Left kidney (tissue), 8 donors: ENCODE measurements around the gene BANK1. TPM values are rescaled to one million over a fixed set of nuclear protein-coding genes. Genes with fewer than 3 reads are reported as not detected.

Experiments
- DNase-seq: peaks from one replicate; pipeline ENCODE4 v3.0.0-alpha.2; 2013
- long read RNA-seq, 8 donors: transcript quantifications; one replicate each; lab custom pipeline, GENCODE V29; 2026
- polyA plus RNA-seq: library from polyadenylated mRNA; unstranded; fragments of 120-200 nt; gene quantifications from one replicate; pipeline ENCODE4 v1.2.1, GENCODE V29; 2013; ENCODE audit not compliant: insufficient read length

BANK1 gene, protein sequence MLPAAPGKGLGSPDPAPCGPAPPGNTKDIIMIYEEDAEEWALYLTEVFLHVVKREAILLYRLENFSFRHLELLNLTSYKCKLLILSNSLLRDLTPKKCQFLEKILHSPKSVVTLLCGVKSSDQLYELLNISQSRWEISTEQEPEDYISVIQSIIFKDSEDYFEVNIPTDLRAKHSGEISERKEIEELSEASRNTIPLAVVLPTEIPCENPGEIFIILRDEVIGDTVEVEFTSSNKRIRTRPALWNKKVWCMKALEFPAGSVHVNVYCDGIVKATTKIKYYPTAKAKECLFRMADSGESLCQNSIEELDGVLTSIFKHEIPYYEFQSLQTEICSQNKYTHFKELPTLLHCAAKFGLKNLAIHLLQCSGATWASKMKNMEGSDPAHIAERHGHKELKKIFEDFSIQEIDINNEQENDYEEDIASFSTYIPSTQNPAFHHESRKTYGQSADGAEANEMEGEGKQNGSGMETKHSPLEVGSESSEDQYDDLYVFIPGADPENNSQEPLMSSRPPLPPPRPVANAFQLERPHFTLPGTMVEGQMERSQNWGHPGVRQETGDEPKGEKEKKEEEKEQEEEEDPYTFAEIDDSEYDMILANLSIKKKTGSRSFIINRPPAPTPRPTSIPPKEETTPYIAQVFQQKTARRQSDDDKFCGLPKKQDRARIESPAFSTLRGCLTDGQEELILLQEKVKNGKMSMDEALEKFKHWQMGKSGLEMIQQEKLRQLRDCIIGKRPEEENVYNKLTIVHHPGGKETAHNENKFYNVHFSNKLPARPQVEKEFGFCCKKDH
- 2.8 TPM for polyA plus RNA-seq
- long read RNA-seq, donor 1, partial matches to known transcripts = 0 of 1 reads
- long read RNA-seq, donor 1, other reads (novel, unspliced or antisense) = 0 of 1 reads
- long read RNA-seq, donor 2 = 0 reads
- long read RNA-seq, donor 3 = 0 reads
- long read RNA-seq, donor 4 = 0 reads
- long read RNA-seq, donor 5 = 0 reads
- long read RNA-seq, donor 6 = 0 reads
- long read RNA-seq, donor 7, partial matches to known transcripts = 0 of 2 reads
- long read RNA-seq, donor 7, other reads (novel, unspliced or antisense) = 0 of 2 reads
- long read RNA-seq, donor 8 = 0 reads

DNA sequence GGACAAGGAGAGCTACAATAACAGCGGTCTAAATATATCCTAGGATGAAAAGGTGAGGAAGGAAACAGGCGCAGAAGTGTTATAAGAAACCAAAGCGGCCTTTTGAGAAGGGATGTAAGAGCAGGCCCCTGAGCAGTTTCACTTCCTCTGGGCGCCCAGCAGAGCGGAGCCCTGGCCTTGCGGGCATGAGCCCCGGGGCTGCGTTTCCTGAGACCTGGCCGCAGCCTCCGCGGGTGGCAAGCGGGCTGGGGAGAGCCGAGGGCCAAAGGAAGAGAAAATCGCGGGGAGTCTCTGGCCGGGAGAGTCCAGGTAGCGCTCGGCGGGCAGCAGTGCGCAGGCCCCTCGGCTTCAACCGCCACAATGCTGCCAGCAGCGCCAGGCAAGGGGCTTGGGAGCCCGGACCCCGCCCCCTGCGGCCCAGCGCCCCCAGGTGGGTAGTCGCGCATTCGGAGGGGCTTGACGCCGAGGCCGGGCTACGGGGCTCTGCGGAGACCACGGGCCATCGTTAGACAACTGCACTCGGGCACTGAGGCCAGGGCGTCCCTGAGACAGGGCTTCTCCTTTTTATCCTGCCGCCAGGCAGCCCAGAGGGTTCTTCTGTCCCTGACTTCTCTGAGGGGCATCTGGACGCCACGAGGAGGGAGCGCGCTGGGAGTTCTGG, at the start of gene BANK1:
Gene BANK1, plus strand, starts transcription at position 210 of the 661 bp plus-strand sequence. Its CDS starts 151 bp downstream, at position 361.
- peak; percentile 68 for DNase-seq

DNA sequence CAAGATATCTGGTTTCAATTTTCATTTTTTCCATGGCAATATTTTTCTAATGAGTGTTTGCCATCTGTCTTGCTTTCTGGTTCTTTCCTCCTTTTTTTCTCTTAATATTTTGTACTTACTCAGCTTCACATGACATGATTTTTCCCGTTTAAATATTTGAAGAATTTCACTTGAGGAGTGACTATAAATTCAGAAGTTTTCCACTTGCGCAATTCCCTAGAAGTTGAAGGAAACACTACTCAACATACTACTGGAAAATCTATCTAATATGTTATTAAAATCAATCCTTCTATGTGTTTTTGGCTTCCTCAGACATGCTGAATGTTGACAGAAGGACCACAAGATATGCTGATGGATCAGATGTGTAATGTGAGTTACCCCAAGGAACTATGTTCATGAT, 36.8 kb upstream of the BANK1 start:
- no peak for DNase-seq

DNA sequence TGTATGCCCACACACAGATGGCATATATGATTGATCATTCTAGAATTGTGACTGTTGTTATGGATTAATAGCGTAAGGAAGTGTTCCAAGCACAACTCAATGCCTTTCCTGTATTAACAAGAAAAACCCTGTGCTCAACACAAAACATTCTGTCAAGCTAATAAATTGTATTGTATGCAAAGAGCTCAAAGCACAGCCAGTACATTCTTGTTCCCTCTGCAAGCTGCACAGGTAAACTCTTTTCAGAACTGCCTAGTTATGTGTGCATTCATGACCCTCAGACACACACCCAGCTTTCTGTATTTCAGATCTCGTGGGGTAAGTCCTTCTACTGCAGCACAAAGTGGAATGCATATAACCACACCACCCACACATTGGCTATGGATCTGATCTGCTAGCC, 34.3 kb upstream of the BANK1 start:
- no peak for DNase-seq

DNA sequence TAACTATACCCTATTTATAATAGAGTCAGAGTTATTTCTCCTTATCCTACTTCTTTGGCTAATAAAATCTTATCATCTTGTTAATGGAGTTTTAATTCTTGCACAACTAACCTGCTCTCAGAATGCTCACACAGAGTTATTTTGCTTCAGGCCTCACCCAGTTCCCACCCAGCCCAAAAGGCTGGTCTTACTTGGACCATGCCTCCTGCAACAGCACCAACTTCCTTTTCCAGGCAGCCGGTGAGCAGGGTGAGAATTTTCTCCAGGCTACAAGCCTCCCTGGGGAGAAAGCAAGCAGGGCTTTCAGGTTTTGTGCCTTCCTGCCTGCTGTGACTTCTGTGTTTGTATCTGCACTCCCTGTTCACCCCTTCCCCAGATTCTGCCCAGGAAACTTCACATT, 29.1 kb upstream of the BANK1 start:
- no peak for DNase-seq

DNA sequence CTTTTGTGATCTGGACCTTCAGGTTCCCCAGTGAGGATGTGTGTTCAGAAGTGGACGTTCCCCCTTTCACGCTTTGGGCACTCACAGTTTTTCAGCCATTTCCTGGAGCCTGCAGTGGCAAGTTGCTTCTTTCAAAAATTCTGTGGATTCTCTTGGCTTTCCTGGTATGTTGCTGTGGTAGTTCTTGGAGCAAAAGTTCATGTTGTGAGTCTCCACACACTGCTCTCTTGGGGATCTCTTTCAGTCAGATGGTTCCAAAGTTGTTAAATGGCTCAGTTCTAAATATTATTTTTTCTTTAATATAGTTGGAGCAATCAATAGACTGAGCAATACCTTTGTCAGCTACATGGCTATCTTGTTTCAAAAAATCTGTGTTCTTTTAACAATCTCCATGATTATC, 28.5 kb upstream of the BANK1 start:
- no peak for DNase-seq

DNA sequence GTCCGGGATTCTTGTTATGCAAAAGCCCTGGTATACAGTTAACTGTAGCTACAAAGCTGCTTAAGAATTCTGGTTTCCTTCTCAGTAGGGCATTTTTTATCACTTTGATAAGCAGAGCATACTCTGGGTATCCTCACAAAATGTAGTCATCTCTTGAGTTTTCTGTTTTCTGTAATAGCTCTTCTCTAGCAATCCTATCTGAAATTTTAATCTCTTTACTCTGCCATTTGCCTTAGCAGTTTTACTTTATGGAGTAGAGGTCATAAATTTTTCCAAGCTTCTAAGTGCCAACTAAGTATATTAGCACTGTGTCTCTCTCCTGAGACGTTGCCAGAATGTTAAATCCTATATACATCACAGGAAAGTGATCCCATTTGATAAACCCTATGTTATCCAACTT, 28.0 kb upstream of the BANK1 start:
- no peak for DNase-seq

DNA sequence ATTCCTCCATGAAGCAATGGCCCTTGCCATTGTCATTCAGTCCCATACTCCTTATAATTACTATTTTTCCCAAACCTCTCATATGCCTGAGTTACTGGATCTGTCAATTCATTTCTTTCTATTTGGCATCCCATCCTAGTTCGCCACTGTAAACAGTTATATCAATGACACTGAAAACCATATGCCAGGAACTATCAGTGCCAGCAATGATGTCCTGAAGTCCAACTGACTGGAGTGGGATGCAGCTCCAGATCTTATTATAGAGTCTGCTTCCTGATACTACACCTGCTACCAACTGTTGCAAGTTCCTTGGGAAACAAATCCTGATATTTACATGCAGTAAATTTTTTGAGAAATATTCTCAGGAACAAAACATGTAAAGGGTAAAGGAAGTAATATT, 27.0 kb upstream of the BANK1 start:
- DNase-seq = no peak

DNA sequence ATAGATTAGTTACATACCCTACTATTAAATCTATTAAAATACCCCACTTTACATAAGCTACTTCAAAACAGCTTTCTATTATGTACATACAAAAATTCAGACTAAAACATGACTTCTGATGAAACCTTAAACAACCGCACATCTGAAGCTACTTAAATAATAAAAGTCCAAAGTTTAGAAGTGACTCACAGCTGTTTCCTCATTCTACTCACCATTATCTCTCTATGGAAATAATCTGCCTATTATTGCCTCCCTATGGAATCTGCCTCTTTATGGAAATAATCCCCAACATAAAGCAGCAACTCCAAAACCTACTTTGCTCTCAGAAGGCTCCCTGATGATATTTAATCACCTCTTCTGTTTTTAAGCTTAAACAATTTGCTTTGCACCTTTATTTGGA, 15.7 kb upstream of the BANK1 start:
- no peak for DNase-seq

DNA sequence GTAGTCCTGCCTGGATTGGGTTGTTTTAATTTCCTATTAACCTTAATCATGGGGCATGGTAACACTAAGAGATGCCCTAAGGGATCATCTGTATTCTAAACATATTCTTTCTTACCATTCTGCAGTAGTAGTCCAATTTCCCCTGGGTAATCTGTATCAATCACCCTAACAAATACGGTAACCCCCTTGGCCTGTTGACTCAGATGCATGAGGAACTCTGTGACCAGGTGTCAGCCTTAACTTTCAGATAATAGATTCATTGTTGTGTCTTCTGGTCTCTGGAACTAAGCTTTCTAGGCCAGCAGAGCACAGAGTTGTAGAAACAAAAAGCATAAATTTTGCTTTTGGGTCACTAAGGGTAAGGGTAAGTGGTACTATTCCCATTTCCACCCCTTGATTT, 13.1 kb upstream of the BANK1 start:
- DNase-seq = no peak

DNA sequence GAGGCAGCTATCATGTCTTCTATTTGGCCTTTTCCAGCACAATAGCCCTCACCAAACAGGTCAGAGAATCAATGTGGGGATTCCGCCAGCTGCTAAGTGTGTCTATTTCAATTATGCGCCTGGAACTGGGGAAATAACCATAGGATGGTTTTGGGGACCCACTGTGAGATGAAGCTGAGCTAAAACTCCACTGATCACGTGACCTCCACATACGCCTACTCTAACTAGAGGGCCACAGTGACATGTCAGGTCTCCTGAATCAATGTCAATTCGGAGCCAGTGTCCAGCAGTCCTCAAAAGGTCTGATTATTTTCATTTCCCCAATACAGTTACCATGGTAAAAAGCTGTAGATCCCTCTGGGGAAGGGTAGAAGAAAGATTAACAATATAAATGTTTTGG, 10.2 kb upstream of the BANK1 start:
- DNase-seq = no peak

DNA sequence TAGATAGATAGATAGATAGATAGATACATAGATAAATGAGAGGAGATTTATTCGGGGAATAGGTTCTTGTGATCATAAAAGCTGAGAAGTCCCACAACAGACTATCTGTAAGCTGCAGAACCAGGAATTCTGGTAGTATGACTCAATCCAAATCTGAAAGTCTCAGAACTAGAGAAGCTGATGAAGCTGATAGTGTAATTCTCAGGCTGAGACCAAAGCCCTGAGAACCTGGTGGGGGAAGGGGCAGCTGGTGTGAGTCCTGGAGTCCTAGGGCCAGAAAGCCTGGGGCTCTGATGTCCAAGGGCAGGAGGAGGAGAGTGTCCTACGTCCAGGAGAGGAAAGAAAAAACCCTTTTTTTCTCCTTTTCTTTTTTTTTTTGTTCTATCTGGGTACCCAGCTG, 8.0 kb upstream of the BANK1 start:
- no peak for DNase-seq

DNA sequence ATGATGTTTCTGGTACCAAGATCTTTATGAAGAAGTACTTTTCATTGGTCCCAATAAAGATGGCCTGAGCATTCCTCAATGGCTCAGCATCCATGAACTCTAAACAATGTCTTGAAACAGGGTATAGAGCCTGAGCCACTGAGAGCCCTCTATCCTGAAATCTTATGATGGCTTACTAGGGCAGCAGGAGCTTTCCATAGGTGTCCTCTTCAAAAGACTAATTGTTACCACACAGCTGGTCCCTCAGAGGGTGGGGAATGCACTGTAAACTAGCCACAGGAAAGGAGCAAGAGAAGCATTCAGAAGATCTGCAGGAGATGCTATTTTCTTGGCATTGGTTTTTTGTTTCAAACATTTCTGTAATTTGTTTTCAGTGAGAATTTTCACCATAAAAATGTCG, 5.6 kb upstream of the BANK1 start:
- DNase-seq = no peak

DNA sequence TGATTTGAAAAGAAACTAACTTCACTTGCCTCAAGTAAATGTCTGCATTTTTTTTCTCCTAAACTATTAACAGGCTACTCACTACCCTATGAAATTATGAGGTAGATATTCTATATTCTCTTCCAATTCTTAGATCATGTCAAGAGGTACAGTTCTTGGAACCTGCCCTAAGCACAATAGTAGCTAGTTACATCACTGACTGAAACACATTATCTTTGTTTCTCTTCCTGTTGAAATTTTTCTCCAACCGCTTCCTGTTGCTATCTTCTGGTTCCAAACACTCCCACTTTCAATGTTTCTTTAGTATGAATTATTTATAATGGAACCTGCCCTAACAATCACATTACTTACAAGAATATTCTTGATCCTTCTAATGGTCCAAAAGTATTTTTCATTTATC, 5.0 kb upstream of the BANK1 start:
- DNase-seq = no peak

DNA sequence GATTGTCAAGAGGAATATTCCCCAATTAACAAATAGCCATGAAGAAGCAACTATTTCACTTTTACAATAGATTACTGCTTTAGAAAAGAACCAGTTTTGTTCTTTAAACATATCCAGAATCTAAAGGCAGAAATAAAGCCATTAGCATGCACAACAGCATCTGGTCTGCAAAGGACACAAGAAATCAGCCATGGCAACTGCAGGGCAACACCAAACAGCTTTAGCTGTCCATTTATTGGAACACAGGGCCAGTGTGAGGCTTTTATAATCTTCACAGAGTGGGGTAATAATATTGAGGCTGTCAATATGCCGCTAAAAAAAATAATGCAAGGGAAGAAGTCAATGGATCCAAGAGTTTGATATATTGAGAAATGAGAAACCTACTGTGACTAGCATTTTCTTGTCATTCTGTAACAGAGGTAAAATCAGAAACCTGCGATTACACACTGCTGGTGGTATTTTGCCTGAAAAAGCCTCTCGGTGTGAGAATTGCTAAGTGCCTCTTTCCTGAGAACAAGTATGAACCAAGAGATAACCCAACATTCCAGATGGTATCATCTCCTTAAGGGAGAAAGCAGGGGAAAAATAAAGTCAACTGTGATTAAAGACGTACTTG, 2.7 kb upstream of the BANK1 start:
- DNase-seq = no peak

DNA sequence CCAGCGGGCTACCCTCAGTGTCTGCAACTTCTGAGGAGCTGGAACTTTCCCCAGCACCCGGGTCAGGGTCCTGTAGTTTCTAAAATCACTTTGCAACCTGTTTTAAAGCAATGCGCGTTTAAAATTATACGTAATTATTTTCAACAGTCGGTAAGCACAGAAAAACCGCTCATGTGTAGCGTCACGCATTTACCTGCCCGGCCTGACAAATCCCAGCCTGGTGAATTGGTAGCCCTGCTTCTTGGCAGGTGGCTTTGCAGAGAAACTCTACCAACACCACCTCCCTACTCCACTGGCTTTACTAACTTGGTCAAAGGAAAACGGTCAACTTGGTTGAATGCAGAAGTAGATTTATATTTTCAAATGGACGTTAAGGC, 640 bp downstream of the BANK1 start:
- peak; percentile 22 for DNase-seq

DNA sequence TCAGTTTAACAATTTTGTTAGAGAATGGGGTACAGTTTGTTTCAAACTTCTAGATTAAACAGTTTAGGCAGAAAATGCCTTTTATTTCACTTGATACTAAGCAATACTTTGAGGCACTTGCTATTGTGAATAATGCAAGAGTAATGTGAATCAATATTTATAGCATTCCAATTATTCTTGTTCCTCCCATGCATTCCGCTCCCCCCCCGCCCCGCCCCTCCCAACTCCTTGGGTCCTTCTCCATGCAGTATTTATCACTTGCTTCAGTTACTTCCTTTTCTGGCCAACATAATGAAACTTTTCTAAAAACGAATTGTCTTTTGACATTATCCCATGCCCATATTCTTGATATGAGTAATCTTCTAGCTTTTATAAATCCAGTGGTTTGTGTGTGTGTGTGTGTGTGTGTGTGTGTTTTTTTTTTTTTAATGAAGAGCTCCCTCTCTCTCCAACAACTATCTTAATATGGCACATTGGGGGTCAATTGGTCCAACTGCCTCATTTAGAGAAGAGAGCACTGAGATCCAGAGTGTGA, 1.6 kb downstream of the BANK1 start:
- DNase-seq = no peak

DNA sequence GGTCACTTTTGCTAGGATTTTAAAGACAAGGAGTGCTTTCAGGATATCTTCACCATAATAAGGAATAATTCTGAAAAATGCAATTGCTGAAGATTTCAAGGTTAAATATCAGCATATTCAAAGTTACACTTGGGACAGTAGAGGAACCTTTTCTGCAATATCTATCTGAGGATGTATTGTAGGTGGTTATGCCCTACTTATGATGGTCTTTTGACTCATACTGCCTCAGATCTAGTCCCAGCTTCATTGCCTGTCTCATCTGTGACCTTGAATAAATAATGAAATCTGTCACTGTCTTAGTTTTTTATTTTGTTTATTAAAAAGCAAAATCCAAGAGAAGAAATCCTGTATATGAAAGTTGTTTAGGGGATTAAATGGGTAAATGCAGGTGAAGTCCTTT, 2.9 kb downstream of the BANK1 start:
- no peak for DNase-seq

DNA sequence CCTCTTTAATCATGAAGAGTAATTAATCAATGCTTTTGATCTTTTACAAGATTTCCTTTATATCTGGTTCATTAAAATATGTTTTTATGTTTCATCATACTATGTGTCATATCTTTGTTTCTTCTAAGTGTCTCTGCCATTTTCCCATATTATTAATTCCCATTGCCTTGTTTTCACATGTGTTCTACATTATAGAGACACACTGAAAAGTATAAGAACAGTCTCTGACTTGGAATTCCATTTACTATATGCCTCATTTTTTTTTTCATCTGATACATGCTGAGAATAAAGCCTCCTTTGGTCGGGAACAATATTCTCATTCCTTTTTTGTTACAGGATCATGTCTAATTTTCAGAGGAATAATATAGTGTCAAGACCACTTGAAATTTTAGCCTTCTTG, 4.3 kb downstream of the BANK1 start:
- DNase-seq = no peak

DNA sequence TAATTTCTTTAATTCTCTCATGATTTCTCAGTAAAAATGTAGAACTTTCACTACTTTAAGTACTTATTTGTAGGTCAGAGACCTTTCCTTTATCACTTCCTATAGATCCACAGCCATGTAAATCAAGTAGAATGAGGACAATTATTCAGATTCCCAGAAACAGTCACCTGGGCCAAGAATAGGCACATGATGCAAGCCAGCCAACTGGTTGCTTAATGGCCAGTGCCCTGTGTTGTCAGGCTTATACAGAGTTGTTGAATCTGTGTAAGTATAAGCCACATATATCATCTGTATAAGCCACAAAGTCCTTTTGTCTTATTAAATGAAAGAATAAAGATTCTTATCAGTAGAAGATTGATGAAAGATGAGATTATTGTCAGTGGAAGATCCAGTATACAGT, 5.2 kb downstream of the BANK1 start:
- no peak for DNase-seq

DNA sequence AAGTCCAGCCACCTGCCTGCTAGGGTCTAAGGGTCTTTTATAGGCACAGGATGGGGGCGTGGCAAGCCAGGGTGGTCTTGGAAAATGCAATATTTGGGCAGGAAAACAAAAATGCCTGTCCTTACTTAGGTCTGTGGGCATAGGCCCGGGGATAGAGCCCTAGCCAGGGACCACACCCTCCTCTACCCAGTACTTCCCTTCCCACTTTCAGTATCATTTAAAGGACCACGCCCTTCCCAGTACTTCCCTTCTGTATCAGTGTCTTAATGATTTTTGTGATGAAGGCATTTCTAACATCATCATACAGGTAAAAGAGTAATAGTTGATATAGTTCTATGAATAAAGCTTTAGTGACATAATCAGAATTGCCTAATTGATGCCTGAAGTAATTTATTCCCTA, 11.4 kb downstream of the BANK1 start:
- DNase-seq = no peak

DNA sequence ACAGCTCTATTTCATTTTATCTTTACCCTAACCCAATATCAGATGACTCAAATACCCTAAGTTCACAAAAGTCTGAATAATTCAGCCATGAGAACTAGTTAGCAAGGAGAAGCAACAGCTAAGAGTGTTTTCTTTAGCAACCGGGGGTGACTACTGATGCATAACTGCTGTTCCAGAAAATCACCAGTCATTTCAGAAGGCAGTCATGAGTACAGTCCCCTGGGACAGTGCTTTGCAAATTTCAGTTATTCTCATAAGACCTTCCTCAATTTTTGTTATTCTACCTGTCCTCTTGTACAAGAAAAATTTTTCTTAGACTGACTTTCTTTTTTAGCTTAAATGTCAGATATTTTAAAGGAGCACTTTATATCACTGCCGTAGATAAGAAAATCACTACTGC, 16.4 kb downstream of the BANK1 start:
- DNase-seq = peak; percentile 24

DNA sequence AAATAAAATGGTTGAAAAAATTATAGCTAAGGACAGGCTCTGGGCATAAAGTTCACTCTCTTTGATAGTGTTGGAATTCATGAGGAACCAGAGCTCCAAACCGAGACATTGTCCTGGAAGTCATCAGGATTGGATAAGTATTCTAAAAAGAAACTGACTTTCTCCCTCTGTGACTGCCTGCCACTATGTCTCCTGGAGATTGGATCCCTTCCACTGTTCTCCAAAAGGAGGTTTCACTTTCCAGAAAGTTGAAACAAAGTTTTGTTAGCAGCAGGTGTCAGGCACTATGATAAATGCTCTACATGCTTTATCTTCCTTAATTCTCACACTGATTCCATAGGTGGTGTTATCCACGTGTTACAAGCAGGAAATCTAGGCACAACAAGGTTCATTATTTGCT, 16.8 kb downstream of the BANK1 start:
- DNase-seq = no peak
